HUES48 (cell line): Measurements from ENCODE around the gene ACTRT2.

Source experiments
- H3K27ac ChIP-seq: one replicate; pipeline ENCODE4 v1.7.0; 2013; ENCODE audit warnings: low read depth, low read length, inconsistent platforms
- H3K27me3 ChIP-seq: 2 replicates; pipeline ENCODE4 v1.6.1; 2013; ENCODE audit warnings: mild to moderate bottlenecking, low read length; ENCODE audit not compliant: control insufficient read depth, insufficient read depth
- H3K36me3 ChIP-seq: 2 replicates; pipeline ENCODE4 v1.6.1; 2013; ENCODE audit warnings: low read length; ENCODE audit not compliant: control insufficient read depth, insufficient read depth
- H3K4me1 ChIP-seq: 2 replicates; pipeline ENCODE4 v1.6.1; 2013; ENCODE audit warnings: mild to moderate bottlenecking, low read length; ENCODE audit not compliant: control insufficient read depth, insufficient read depth
- H3K4me3 ChIP-seq: 2 replicates; pipeline ENCODE4 v1.5.1; 2013; ENCODE audit warnings: mild to moderate bottlenecking, low read depth, low read length
- H3K9ac ChIP-seq: 2 replicates; pipeline ENCODE4 v1.6.1; 2013; ENCODE audit warnings: mild to moderate bottlenecking, low read depth, low read length, moderate library complexity
- H3K9me3 ChIP-seq: 2 replicates; pipeline ENCODE4 v1.6.1; 2013; ENCODE audit warnings: low read length; ENCODE audit not compliant: control insufficient read depth, insufficient read depth

The ACTRT2 gene

DNA sequence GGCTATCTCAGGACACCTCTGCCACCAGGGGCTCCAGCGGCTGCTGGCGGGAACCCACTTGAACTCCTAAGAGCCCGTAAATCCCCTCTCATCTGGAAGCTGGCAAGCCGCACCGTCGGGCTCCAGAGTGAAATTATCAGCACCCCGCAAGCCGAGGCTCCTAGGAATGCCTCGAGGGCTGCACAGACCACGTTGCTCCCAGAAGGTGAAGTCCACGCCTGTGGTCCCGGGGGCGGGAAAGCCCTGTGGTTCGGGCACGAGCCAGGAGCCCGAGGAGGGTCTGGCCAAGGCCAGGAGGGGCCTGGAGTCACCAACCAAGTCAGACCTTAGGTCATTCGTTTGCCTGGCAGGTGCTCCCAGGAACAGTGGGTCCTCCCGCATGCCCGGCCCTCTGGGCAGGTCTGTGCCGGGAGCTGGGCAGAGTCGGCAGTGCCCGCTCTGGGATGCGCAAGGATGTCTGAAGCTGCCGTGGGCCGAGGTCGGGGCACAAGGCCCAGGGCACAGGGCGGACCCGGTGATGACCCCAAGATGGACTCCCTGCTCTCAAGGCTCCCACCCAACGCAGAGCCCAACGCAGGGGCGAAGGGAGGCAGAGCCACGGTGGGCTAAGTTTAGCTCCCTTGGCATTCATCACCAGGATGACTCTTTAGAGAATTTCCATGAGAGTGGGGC lies 8.9 kb downstream of the ACTRT2 start:
- no peaks in the 10 kb centered on the region for H3K4me1 ChIP-seq
- H3K36me3 ChIP-seq = no peaks in the 10 kb centered on the region
- no peaks in the 10 kb centered on the region for H3K27me3 ChIP-seq

DNA sequence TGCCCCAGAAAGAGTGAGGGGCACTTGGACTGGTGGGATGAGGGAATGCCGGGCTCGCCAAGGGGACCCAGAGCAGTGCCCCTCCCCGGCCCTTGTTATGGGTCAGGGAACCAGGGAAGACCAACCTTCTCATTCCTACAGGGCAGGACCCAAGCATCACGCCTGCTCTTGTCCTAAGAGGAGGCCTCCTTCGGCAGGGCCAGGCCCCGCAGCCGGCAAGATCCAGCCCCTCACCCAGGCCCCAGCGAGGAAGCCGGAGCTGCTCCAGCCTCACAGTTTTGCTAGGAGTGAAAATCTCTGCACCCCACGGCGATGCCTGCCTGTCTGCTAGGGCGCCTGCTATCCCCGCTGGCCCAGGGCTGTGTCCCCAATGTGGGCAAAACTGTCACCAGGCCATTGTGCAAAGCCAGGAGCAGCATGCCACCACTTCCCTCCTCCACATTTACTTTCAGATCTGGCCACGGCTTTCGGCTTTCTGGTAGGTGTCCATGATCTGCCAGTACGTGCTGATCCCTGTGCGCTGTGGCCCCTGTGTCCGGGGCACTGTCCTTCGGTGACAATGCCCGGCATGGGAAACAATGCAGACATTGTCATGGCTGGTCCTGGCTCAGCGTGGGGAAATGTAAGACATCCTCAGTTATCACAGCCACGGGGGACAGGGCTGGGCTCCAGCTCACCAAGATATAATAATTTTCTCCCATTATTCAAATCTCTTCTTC lies 9.6 kb downstream of the ACTRT2 start:
- Histone ChIP-seq H3K9ac (no peak overlapping the region), H3K4me1 (no peaks in the 10 kb centered on the region), H3K27ac (no peak overlapping the region), H3K4me3 (no peak overlapping the region), H3K27me3 (no peaks in the 10 kb centered on the region), H3K9me3 (no peaks in the 10 kb centered on the region; the same call in 1 of the 2 replicates), H3K36me3 (no peaks in the 10 kb centered on the region)

More for the DNA sequence above, 8.9 kb downstream of the ACTRT2 start:
- Histone ChIP-seq H3K9me3 (no peaks in the 10 kb centered on the region; the same call in 1 of the 2 replicates), H3K4me3 (no peak overlapping the region), H3K27ac (no peak overlapping the region), H3K9ac (no peak overlapping the region)

DNA sequence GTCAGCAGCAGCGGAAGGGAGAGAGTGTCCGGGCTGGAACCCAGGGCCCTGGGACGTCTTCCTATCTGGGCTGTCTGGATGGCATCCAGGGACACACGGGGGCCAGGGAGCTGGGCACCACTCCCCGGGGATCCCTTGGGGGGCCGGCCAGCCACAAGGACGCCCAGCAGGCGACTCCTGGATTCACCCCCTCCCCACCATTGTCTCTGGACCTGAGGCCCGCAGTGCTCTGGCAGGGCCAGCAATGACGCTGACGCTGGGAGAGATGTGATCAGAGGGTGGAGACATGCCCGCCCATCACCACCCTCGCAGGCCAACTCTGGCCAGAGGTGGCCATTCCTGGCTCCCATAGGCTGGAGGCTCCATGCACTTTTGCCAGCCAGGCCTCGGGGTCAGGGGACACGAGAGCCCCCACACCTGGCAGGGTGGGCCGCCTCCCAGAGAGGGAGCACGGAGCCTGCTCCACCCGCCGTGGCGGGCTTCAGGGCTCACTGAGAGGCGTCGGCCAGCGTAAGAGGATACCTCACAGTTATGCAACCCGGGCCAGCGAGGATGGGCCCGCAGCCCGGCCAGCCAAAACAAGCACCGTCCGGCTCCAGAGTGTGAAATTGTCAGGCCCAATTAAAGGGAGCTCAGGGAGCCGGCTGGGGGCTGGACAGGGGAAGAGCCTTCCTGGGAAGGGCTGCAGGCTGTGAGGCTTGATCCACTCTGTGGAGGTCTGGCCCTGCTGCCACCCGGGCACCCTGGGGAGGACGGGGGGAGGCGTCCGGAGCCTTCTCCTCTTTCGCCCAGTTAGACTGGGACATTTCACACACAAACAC lies 10.3 kb downstream of the ACTRT2 start:
- H3K4me3 ChIP-seq = no peak overlapping the region
- no peaks in the 10 kb centered on the region for H3K27me3 ChIP-seq
- H3K4me1 ChIP-seq = no peaks in the 10 kb centered on the region
- H3K36me3 ChIP-seq = no peaks in the 10 kb centered on the region
- no peak overlapping the region for H3K9ac ChIP-seq
- no peaks in the 10 kb centered on the region; the same call in 1 of the 2 replicates for H3K9me3 ChIP-seq
- H3K27ac ChIP-seq = no peak overlapping the region

DNA sequence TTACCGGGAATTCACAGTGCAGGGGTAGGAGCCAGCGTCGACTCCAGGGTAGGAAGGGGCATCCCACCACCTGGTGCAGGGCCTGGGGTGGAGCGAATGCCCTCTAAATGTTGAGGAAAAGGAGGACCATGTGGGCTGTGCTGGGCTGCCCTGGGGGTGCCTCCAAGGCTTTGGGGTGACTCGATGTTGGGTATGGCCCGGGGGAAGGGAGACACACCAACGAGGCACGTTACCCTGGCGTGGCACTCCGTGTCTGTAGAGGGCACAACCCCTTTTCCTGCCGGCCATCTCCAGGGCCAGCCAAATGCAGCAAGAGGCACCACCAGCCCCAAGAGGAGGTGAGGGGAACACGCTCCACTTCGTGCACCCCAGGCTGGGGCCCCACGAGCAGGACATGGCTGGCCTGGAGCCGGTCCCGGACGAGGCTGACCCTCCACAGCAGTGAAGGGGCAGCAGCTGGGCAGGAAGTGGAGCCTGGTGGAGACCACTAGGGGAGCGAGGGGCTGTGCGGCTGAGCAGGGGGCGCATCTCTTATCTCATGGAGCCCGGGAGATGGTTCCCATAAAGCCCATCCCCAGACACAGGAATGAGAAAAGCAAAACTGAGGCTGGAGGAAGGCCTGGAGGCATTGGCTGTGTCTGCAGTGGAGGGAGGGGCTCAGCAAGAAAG lies 11.2 kb downstream of the ACTRT2 start:
- Histone ChIP-seq H3K4me1 (no peaks in the 10 kb centered on the region), H3K36me3 (no peaks in the 10 kb centered on the region), H3K27me3 (no peaks in the 10 kb centered on the region), H3K27ac (no peak overlapping the region), H3K9me3 (no peaks in the 10 kb centered on the region), H3K9ac (no peak overlapping the region), H3K4me3 (no peak overlapping the region)

DNA sequence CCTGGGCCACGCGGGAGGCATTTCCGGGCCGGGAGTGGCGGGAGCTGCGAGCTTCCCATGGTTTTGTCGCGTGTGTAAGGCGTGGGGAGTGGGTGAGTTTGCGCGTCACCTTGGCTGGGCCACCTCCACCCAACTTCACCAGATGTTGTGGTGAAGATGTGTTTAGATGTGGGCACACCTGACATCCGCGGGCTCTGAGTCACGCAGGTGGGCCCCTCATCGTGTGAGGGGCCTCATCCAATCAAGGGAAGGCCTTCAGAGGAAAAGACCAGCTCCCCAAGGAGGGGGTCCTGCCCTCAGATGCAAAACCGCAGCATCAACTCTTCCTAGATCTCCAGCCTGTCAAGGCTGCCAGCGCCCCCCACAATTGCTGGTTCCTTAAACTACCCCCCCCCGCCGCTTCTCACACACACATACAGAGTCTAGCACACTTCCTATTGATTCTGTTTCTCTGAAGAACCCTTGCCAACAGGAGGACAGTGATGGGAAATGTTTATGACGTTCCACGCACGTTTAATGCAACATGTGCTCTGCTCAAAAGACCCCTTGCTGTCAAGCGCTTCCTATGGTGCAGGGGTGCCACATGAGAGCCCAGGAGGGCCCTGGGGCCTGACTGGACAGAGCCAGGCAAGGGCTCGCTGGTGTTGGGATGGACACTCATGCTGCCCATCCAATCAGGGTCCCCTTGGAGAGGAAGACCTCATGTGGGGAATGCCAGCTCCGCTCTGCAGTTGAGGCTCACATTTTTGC lies 11.9 kb downstream of the ACTRT2 start:
- Histone ChIP-seq H3K9ac (no peak overlapping the region), H3K9me3 (no peaks in the 10 kb centered on the region), H3K4me1 (no peaks in the 10 kb centered on the region), H3K36me3 (no peaks in the 10 kb centered on the region), H3K27me3 (no peaks in the 10 kb centered on the region), H3K27ac (no peak overlapping the region), H3K4me3 (no peak overlapping the region)

DNA sequence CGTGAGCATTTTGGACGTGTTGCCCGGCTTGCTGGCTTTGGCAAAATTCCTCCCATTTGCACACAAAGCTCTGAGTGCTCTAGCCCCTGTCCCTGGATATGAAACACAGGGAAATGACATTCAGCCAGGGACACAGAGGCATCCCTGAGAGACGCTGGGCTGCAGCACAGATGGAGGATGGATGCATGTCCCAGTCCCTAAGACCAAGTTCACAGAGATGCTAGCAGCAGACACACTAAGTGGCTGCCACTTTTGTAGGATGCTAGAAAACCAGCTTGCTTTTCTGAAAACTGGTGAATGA lies 12.5 kb downstream of the ACTRT2 start:
- H3K27ac ChIP-seq = no peak overlapping the region
- H3K4me1 ChIP-seq = no peaks in the 10 kb centered on the region
- no peaks in the 10 kb centered on the region for H3K36me3 ChIP-seq
- H3K27me3 ChIP-seq = no peaks in the 10 kb centered on the region
- no peaks in the 10 kb centered on the region for H3K9me3 ChIP-seq
- H3K9ac ChIP-seq = no peak overlapping the region
- H3K4me3 ChIP-seq = no peak overlapping the region

DNA sequence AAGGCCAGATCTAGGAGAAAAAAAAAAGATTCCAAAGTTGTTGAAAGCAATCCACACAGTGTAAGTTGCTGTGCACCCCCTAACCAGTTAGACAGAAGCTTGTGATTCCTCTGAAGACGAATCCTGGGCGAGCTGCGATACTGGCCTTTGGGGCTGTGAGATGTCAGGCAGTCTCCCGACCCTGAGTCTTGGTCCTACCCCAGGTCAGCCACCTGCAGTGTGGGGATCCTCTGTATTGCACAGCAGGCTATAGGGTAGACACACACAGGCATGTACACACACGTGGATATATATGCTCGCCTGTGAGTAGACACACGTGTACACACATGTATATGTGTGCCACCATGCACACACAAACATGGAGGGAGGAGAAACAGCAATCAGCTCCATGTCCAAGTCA lies 12.9 kb downstream of the ACTRT2 start:
- Histone ChIP-seq H3K9me3 (no peaks in the 10 kb centered on the region), H3K27ac (no peak overlapping the region), H3K9ac (no peak overlapping the region), H3K4me3 (no peak overlapping the region), H3K27me3 (no peaks in the 10 kb centered on the region), H3K36me3 (no peaks in the 10 kb centered on the region), H3K4me1 (no peaks in the 10 kb centered on the region)

DNA sequence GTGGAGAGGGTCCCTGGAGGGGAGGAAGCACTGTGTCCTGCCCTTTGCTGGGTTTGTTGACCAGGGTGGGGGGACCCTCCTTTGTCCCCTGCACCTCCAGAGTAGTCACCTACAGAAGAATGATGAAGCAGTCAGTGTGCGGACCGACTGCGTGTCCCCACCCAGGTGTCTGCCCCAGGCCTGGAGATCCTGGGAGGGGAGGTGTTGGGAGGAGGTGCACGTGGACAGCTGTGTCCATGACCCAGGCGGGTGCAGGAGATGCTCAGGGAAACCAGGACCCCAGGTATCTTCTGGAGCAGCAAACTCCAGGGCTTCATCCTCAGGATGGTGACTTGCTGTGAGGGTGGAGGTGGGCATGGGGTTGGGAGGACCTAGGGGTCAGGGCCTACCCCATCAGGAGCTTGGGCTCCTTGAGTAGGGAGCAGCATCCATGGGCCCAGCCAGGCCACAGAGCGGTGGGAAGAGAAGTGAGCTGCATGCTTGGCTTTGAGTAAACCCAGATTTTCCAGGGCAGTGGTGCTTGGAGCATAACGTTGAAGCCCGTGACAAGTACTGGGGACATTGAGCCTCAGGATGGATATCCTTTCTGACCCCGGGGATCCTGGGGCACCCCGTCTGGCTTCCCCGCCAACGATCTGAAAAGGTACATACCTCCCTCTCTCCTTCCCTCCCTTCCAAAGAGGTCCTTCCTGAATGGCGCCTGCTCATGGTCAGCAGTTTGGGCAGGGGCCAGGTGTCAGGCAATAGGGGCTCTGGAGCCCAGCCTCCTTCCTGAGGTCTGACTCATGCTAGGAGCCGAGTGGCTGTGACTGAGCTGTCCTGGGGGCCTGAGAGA lies 13.7 kb downstream of the ACTRT2 start:
- Histone ChIP-seq H3K27ac (no peak overlapping the region), H3K9ac (no peak overlapping the region), H3K9me3 (no peaks in the 10 kb centered on the region), H3K4me3 (no peak overlapping the region), H3K4me1 (no peaks in the 10 kb centered on the region), H3K36me3 (no peaks in the 10 kb centered on the region), H3K27me3 (no peaks in the 10 kb centered on the region)

DNA sequence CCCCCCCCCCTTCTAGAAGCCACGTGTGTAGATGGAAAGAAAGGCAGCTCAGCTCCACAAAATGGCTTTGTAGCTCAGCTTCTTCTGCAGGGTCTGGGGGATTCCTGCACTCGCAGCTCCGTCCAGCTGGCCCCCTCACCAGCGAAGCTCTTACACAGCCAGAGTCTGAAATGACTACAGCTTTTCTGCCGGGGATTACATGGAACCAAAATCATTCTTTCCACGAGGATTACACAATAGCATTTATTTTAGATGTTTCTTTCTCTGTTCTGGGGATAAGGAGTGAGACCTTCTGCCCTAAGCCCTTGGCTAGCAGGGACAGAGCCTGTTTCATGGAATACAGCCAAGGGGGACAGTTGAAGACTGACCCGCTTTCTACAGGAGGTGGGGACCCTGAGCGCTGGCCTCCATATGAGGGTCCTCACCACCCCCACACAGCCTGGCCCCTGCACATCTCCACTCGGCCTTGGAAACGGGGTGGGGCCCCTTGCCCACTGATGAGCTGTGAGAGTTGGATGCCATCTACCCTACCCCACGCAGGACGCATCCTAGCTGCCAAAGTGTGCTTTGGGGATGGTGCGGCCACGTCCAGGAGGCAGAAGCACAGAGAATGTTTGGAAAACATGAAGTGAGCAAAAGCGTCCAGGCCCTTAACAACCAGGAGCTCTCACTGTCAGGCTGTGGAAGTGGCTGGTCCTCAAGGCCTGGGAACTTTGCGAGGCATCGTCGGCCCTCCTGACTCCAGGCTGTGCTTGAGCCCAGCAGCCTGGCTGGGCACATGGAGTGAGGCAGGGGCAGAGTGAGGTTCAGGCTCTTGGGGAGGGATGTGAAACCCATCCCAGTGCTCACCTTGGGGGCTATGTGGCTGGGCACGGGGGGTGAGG lies 14.5 kb downstream of the ACTRT2 start:
- H3K36me3 ChIP-seq = no peaks in the 10 kb centered on the region
- H3K9me3 ChIP-seq = no peaks in the 10 kb centered on the region
- H3K4me3 ChIP-seq = no peak overlapping the region
- H3K4me1 ChIP-seq = no peaks in the 10 kb centered on the region
- H3K27ac ChIP-seq = no peak overlapping the region
- H3K27me3 ChIP-seq = no peaks in the 10 kb centered on the region
- H3K9ac ChIP-seq = no peak overlapping the region
